SH-SY5Y (cell line): ENCODE measurements around the gene TGM5.

ENCODE experiments used
- GATA2 ChIP-seq: IDR thresholded peaks from 2 replicates; pipeline ENCODE4 v1.6.1; 2011; ENCODE audit warnings: mild to moderate bottlenecking, low read depth, low read length
- GATA3 ChIP-seq: IDR thresholded peaks from 2 replicates; pipeline ENCODE4 v1.6.1; 2011; ENCODE audit warnings: low read depth, mild to moderate bottlenecking, low read length, moderate library complexity

Gene TGM5

DNA sequence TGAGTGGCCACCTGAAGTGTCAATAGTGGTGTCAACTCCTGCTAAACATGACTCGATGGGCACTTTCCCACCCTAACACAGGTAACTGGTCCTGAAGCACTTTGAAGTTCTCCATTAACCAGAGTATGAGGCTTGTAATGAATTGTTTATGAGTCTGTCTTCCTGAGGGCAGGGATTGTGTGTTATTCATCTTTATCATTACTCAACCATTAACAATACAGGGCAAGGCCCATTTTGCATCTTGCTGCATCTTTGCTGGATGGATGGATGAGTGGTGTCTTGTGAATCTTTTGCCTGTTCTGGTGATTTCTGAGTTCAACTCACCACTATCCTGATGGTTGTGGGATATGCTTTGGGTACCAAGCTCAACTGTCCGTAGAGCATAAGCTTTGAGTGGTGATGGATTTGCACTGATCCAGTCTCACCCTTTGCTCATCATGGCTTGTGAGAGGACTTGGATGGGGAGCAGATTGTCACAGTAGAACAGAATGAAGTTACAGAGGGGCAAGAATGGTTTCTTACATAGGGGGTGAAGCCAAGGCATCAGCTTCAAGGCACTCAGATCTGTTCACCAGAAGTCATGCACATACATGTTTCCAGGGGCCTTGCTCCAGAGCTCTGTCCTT is 23.6 kb downstream of the TGM5 start:
- TF ChIP-seq GATA3 (no peak), GATA2 (no peak)

DNA sequence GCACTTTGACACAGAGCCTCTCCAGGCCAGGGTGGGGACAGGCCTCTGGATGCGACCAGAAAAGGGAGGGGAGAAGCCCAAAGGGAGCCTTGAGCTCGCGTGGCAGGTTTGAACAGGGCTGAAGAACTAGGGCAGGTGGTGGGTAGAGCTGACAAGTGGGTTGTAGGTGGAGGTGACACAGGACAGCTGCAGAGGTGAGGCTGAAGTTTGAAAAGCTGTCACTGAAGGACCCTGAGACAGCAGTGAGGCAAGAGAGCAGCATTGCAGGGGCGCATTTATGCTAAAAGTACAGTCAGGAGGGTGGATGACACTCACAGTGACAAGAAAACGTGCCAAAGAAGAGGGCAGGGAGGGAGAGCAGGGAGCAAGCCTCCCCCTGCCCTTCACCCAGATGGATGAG is 24.1 kb downstream of the TGM5 start:
- no peak for TF ChIP-seq GATA2
- TF ChIP-seq GATA3: no peak

DNA sequence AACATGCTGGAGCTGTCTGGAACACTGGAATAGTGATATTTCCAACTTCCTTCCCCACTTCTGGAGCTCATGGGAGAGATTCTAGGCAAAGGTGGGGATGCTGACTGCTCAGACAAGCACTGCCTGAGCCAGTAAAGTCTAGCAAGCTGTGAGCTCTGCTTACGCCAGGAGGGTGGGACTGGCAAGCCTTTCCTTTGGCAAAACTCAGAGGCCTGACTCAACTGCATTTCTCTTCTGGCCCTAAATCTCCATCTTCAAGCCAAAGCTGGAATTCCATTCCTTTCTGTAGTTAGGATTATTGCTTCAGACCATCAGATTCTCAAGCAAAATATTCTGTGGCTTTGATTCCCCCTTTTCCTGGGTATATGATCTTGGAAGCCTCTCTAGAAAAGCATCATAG is 25.6 kb downstream of the TGM5 start:
- no peak for TF ChIP-seq GATA3
- no peak for TF ChIP-seq GATA2

GRCh38 chr15:43239732-43240491 is 26.8 kb downstream of the TGM5 start:
- TF ChIP-seq GATA3 (no peak), GATA2 (no peak)

- no peak for TF ChIP-seq GATA3
- TF ChIP-seq GATA2: no peak
Measured at GRCh38 chr15:43238671-43239131, 28.0 kb downstream of the TGM5 start.

- TF ChIP-seq GATA3 (no peak), GATA2 (no peak)
Measured at GRCh38 chr15:43237842-43238470, 28.8 kb downstream of the TGM5 start.

DNA sequence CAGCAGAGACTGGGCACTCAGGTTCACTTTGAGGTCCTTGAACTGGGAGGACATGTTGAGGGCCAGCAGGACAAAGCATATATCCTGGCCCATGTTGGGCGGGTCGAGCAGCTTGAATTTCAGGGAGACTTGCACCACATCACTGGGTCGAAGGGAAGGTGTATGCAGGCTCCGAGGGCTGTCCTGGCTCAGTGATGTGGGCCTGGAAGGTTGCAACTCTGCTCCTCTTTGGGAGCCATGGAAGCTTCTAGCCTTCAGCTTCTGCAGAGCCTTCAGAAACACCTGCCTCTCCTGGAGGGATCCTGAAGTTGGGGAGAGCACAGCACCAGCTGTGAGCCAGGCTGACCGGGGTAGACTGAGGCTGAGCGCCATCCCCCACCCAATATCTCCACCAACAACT is 31.2 kb downstream of the TGM5 start:
- no peak for TF ChIP-seq GATA2
- TF ChIP-seq GATA3: no peak

GRCh38 chr15:43232289-43232874 is 34.3 kb downstream of the TGM5 start:
- no peak for TF ChIP-seq GATA3
- TF ChIP-seq GATA2: no peak

GRCh38 chr15:43230640-43231115 is 36.0 kb downstream of the TGM5 start:
- TF ChIP-seq GATA3 (no peak), GATA2 (no peak)

- no peak for TF ChIP-seq GATA2
Measured at GRCh38 chr15:43229977-43230376, 36.8 kb downstream of the TGM5 start.

GRCh38 chr15:43226436-43227305 is 40.1 kb downstream of the TGM5 start:
- TF ChIP-seq GATA3: no peak
- no peak for TF ChIP-seq GATA2

GRCh38 chr15:43225201-43225949 is 41.4 kb downstream of the TGM5 start:
- no peak for TF ChIP-seq GATA3
- no peak for TF ChIP-seq GATA2

- TF ChIP-seq GATA2 (no peak), GATA3 (no peak)
Measured at GRCh38 chr15:43221422-43221821, 45.3 kb downstream of the TGM5 start.
